CD4-positive, alpha-beta T cell (primary cell): ENCODE data around the gene CDHR1. TPM values are rescaled to one million over a fixed set of nuclear protein-coding genes. Genes with fewer than 3 reads are reported as not detected.

Source experiments
- ATAC-seq: fragments of 200-7000 bp; cut with Tn5 transposase; one replicate; pipeline ENCODE4 v1.10.0; 2022; ENCODE audit warnings: mild to moderate bottlenecking; ENCODE audit not compliant: poor library complexity
- CTCF ChIA-PET: fragments of 350-600 bp; sonication (Branson Sonifier 250); formaldehyde crosslinking; loops from one replicate; lab custom pipeline; 2021; ENCODE audit warnings: antibody characterized with exemption, inconsistent platforms; lab: Charles Lee
- POLR2A ChIA-PET: fragments of 350-600 bp; sonication (Branson Sonifier 250); formaldehyde crosslinking; loops from one replicate; lab custom pipeline; 2021; ENCODE audit warnings: antibody characterized with exemption, inconsistent platforms; lab: Charles Lee
- DNase-seq, 14 experiments: peaks; one replicate each; pipeline ENCODE4 v3.0.0-alpha.2; 2013 to 2020; ENCODE audit warnings: mixed read lengths in 2 of 14
- H3K27ac ChIP-seq, 2 donors: one replicate each; pipeline versions ENCODE4 v1.5.1 to v1.7.0; 2013; ENCODE audit warnings: low read length in 2 of 2, low read depth in 1 of 2, mild to moderate bottlenecking in 1 of 2
- H3K27me3 ChIP-seq, 2 experiments: 1 replicate in 1 of 2; 2 replicates in 1 of 2; pipeline versions ENCODE4 v1.6.1 to v1.7.0; 2013; ENCODE audit warnings: low read length in 2 of 2, control low read depth in 1 of 2, mild to moderate bottlenecking in 1 of 2, moderate library complexity in 1 of 2; ENCODE audit not compliant: insufficient read depth in 2 of 2, control insufficient read depth in 1 of 2
- H3K36me3 ChIP-seq: one replicate; pipeline ENCODE4 v1.6.1; 2013; ENCODE audit warnings: low read length, control low read depth; ENCODE audit not compliant: insufficient read depth
- H3K4me1 ChIP-seq: one replicate; pipeline ENCODE4 v1.6.1; 2013; ENCODE audit warnings: low read length, control low read depth; ENCODE audit not compliant: insufficient read depth
- H3K4me3 ChIP-seq: one replicate; pipeline ENCODE4 v1.5.1; 2013; ENCODE audit warnings: mild to moderate bottlenecking, low read length, moderate library complexity
- H3K9me3 ChIP-seq, 2 experiments: 1 replicate in 1 of 2; 2 replicates in 1 of 2; pipeline versions ENCODE4 v1.6.1 to v1.7.0; 2013; ENCODE audit warnings: low read length in 2 of 2, mild to moderate bottlenecking in 2 of 2, control low read depth in 1 of 2, moderate library complexity in 1 of 2; ENCODE audit not compliant: control insufficient read depth in 1 of 2, insufficient read depth in 1 of 2
- H3K27ac Mint-ChIP-seq: one replicate; pipeline ENCODE4 v1.8.0; 2020; ENCODE audit warnings: mixed read lengths
- H3K27me3 Mint-ChIP-seq: one replicate; pipeline ENCODE4 v1.8.0; 2021; ENCODE audit warnings: mixed read lengths
- H3K36me3 Mint-ChIP-seq: one replicate; pipeline ENCODE4 v1.8.0; 2021; ENCODE audit warnings: low read depth, mixed read lengths
- H3K4me1 Mint-ChIP-seq: one replicate; pipeline ENCODE4 v1.8.0; 2021; ENCODE audit warnings: low read depth, mixed read lengths
- H3K4me3 Mint-ChIP-seq: one replicate; pipeline ENCODE4 v1.8.0; 2020; ENCODE audit warnings: mild to moderate bottlenecking, mixed read lengths
- H3K9me3 Mint-ChIP-seq: one replicate; pipeline ENCODE4 v1.8.0; 2020; ENCODE audit warnings: mixed read lengths
- CTCF ChIP-seq: fragments of 200-600 bp; IDR thresholded peaks from one replicate; pipeline ENCODE4 v1.8.0; 2022; ENCODE audit warnings: antibody characterized with exemption, mild to moderate bottlenecking
- intact Hi-C, 2 experiments: fragments of 100-400 bp; cut with DNase I in 1 of 2; cut with micrococcal nuclease in 1 of 2; formaldehyde crosslinking; loops; one replicate each; pipeline versions ENCODE4 v1.15.1 to v1.9.0; 2023 to 2025; cut with DNase I, micrococcal nuclease
- total RNA-seq, 174 experiments: library from RNA in 2 of 174; stranded (reverse) in 2 of 174; gene quantifications; one replicate each; pipeline ENCODE4 v1.2.3 and lab custom pipeline; 2021 to 2026

CDHR1 gene
- total RNA-seq, 2 experiments from 2014 or later, result 0.74 to 0.92 TPM

GRCh38 chr10:84236807-84237198, 42.5 kb downstream of the CDHR1 start:
- TF ChIP-seq CTCF, result no peak
- no peaks in the 10 kb centered on the region for H3K9me3 Mint-ChIP-seq
- H3K27me3 Mint-ChIP-seq, result peaks cover 16% of the 10 kb centered on the region
- ATAC-seq, result no peak
- H3K36me3 Mint-ChIP-seq, result no peaks in the 10 kb centered on the region
- no peak overlapping the region for H3K4me3 Mint-ChIP-seq
- H3K27ac ChIP-seq, result no peak overlapping the region
- intact Hi-C loops, result no loop called here
- peaks cover 0 to 5% of the 10 kb centered on the region in 2 experiments for H3K27me3 ChIP-seq
- DNase-seq, result no peak
- no peak overlapping the region for H3K4me3 ChIP-seq
- no peaks in the 10 kb centered on the region for H3K4me1 ChIP-seq
- no peak overlapping the region for H3K27ac Mint-ChIP-seq
- CTCF ChIA-PET, result no interaction called here
- H3K36me3 ChIP-seq, result no peaks in the 10 kb centered on the region
- peaks cover 0 to 8% of the 10 kb centered on the region in 2 experiments for H3K9me3 ChIP-seq
- no peaks in the 10 kb centered on the region for H3K4me1 Mint-ChIP-seq
- POLR2A ChIA-PET, result no interaction called here

GRCh38 chr10:84237199-84238051, 43.1 kb downstream of the CDHR1 start:
- no peak overlapping the region for H3K27ac Mint-ChIP-seq
- H3K9me3 Mint-ChIP-seq, result no peaks in the 10 kb centered on the region
- no peak for ATAC-seq
- POLR2A ChIA-PET, result no interaction called here
- H3K4me1 Mint-ChIP-seq, result no peaks in the 10 kb centered on the region
- Histone ChIP-seq H3K4me1 (no peaks in the 10 kb centered on the region), H3K9me3 (peaks cover 0 to 7% of the 10 kb centered on the region in 2 experiments), H3K27ac (no peak overlapping the region), H3K27me3 (peaks cover 0 to 4% of the 10 kb centered on the region in 2 experiments), H3K36me3 (no peaks in the 10 kb centered on the region), H3K4me3 (no peak overlapping the region)
- DNase-seq, result no peak
- CTCF ChIA-PET, result no interaction called here
- intact Hi-C loops, result no loop called here
- TF ChIP-seq CTCF, result no peak
- no peaks in the 10 kb centered on the region for H3K36me3 Mint-ChIP-seq
- H3K27me3 Mint-ChIP-seq, result peaks cover 15% of the 10 kb centered on the region
- no peak overlapping the region for H3K4me3 Mint-ChIP-seq

GRCh38 chr10:84238909-84239308, 44.6 kb downstream of the CDHR1 start:
- TF ChIP-seq CTCF, result no peak
- POLR2A ChIA-PET, result no interaction called here

More at GRCh38 chr10:84238909-84239308, 44.6 kb downstream of the CDHR1 start:
- CTCF ChIA-PET, result no interaction called here
- Histone ChIP-seq H3K36me3 (no peaks in the 10 kb centered on the region), H3K4me3 (no peak overlapping the region), H3K4me1 (no peaks in the 10 kb centered on the region), H3K27me3 (peaks cover 0 to 4% of the 10 kb centered on the region in 2 experiments), H3K27ac (no peak overlapping the region), H3K9me3 (peaks cover 0 to 3% of the 10 kb centered on the region in 2 experiments)
- Mint-ChIP-seq H3K4me3 (no peak overlapping the region), H3K27me3 (peaks cover 15% of the 10 kb centered on the region), H3K27ac (no peak overlapping the region), H3K9me3 (no peaks in the 10 kb centered on the region), H3K4me1 (no peaks in the 10 kb centered on the region), H3K36me3 (no peaks in the 10 kb centered on the region)
- intact Hi-C loops, result no loop called here
- ATAC-seq (no peak), DNase-seq (no peak)
